Measurements from ENCODE around the gene CFAP73.

- no peak for TF ChIP-seq POLR2AphosphoS5 (IDR thresholded peaks at IDR 0.05)
- TF ChIP-seq, protein P1, sequence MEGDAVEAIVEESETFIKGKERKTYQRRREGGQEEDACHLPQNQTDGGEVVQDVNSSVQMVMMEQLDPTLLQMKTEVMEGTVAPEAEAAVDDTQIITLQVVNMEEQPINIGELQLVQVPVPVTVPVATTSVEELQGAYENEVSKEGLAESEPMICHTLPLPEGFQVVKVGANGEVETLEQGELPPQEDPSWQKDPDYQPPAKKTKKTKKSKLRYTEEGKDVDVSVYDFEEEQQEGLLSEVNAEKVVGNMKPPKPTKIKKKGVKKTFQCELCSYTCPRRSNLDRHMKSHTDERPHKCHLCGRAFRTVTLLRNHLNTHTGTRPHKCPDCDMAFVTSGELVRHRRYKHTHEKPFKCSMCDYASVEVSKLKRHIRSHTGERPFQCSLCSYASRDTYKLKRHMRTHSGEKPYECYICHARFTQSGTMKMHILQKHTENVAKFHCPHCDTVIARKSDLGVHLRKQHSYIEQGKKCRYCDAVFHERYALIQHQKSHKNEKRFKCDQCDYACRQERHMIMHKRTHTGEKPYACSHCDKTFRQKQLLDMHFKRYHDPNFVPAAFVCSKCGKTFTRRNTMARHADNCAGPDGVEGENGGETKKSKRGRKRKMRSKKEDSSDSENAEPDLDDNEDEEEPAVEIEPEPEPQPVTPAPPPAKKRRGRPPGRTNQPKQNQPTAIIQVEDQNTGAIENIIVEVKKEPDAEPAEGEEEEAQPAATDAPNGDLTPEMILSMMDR (IDR thresholded peaks at IDR 0.05), result no peak
Observed at GRCh38 chr12:113143959-113144358, 5.6 kb upstream of the CFAP73 start.
